G401.6 (cell line): ENCODE measurements around the gene SYCE3.

ENCODE experiments used
- FAIRE-seq: peaks from 2 replicates; lab custom pipeline; 2012; peaks lifted over from hg19 to GRCh38; lab: Jason Lieb, UNC

Gene SYCE3

GRCh38 chr22:50518606-50519005, 44.1 kb downstream of the SYCE3 start:
- no peak for FAIRE-seq

- FAIRE-seq: no peak
Measured at GRCh38 chr22:50517495-50518260, 45.0 kb downstream of the SYCE3 start.

- no peak for FAIRE-seq
Measured at GRCh38 chr22:50516891-50517290, 45.8 kb downstream of the SYCE3 start.

- FAIRE-seq: no peak
Measured at GRCh38 chr22:50516068-50516467, 46.7 kb downstream of the SYCE3 start.

- FAIRE-seq: no peak
Measured at GRCh38 chr22:50513175-50513574, 49.5 kb downstream of the SYCE3 start.

GRCh38 chr22:50508897-50509296, 53.8 kb downstream of the SYCE3 start:
- FAIRE-seq: no peak

GRCh38 chr22:50507991-50508884, 54.5 kb downstream of the SYCE3 start, which contains the start of gene NCAPH2:
TSS of gene NCAPH2 (plus strand) at chr22:50508224. CDS start at chr22:50508338, 114 bp downstream.
- no peak for FAIRE-seq

GRCh38 chr22:50507421-50507990, 55.2 kb downstream of the SYCE3 start, which contains the start of gene LMF2:
TSS of gene LMF2 (minus strand) at chr22:50507702. CDS start at chr22:50507675, 27 bp downstream.
- FAIRE-seq: no peak

- no peak for FAIRE-seq
Measured at GRCh38 chr22:50506611-50507420, 55.9 kb downstream of the SYCE3 start.

GRCh38 chr22:50505776-50506610, 56.7 kb downstream of the SYCE3 start:
- FAIRE-seq: no peak

- no peak for FAIRE-seq
Measured at GRCh38 chr22:50505276-50505775, 57.4 kb downstream of the SYCE3 start.

- FAIRE-seq: no peak
Measured at GRCh38 chr22:50504369-50505211, 58.1 kb downstream of the SYCE3 start.

- no peak for FAIRE-seq
Measured at GRCh38 chr22:50503475-50504145, 59.1 kb downstream of the SYCE3 start.

GRCh38 chr22:50502628-50503474, 59.9 kb downstream of the SYCE3 start:
- no peak for FAIRE-seq

- no peak for FAIRE-seq
Measured at GRCh38 chr22:50502096-50502495, 60.6 kb downstream of the SYCE3 start.
